Measurements from ENCODE around the gene ZBED3.

The ZBED3 gene

GRCh38 chr5:77046416-77047073 lies 40.5 kb downstream of the ZBED3 start:
- no peak for TF ChIP-seq CTCF (conservative IDR thresholded peaks at IDR 0.05)
- no peak overlapping the region for H3K27ac ChIP-seq

GRCh38 chr5:77035950-77036349 lies 51.1 kb downstream of the ZBED3 start:
- no peak for TF ChIP-seq CTCF (conservative IDR thresholded peaks at IDR 0.05)
- H3K27ac ChIP-seq: no peak overlapping the region

- H3K27ac ChIP-seq: no peak overlapping the region
- no peak for TF ChIP-seq CTCF (conservative IDR thresholded peaks at IDR 0.05)
These were observed 53.7 kb downstream of the ZBED3 start for GRCh38 chr5:77033338-77033737.

GRCh38 chr5:77032635-77033034 lies 54.5 kb downstream of the ZBED3 start:
- no peak for TF ChIP-seq CTCF (conservative IDR thresholded peaks at IDR 0.05)
- no peak overlapping the region for H3K27ac ChIP-seq

GRCh38 chr5:77031891-77032290 lies 55.2 kb downstream of the ZBED3 start:
- TF ChIP-seq CTCF (conservative IDR thresholded peaks at IDR 0.05): no peak
- peak overlapping the region; percentile 96 for H3K27ac ChIP-seq

- H3K27ac ChIP-seq: peak within 1 kb of the TSS; percentile 96
- no peak for TF ChIP-seq CTCF (conservative IDR thresholded peaks at IDR 0.05)
These were observed 56.7 kb downstream of the ZBED3 start, which contains the start of gene AGGF1 for GRCh38 chr5:77030097-77031071. TSS of gene AGGF1 (plus strand) at chr5:77030404. CDS start at chr5:77030767, 363 bp downstream.

- H3K27ac ChIP-seq: peak overlapping the region; percentile 96
- TF ChIP-seq CTCF (conservative IDR thresholded peaks at IDR 0.05): no peak
These were observed 57.7 kb downstream of the ZBED3 start for GRCh38 chr5:77029376-77029885.

Data from VCaP (cell line).